ENCODE measurements around the gene KLHL17.

The KLHL17 gene

GRCh38 chr1:930633-931138, 29.7 kb upstream of the KLHL17 start:
- no peak overlapping the region for H3K4me3 ChIP-seq (ENCODE audit: extremely low read depth, insufficient read depth, low read length, poor library complexity, severe bottlenecking)
- peaks cover 10% of the 10 kb centered on the region for H3K36me3 ChIP-seq (ENCODE audit: control insufficient read depth, insufficient read depth, low read length)
- no peak overlapping the region for H3K27ac ChIP-seq (ENCODE audit: low read depth, low read length, severe bottlenecking)
- no peaks in the 10 kb centered on the region for H3K9me3 ChIP-seq (ENCODE audit: control insufficient read depth, low read length)
- 70 to 76% methylated on average over 12 to 17 of the region's 18 CpGs for WGBS, 2 experiments (ENCODE audit: insufficient coverage in 2 of 2)
- H3K4me1 ChIP-seq (ENCODE audit: control insufficient read depth, insufficient read depth, low read length, poor library complexity, severe bottlenecking), result peaks cover 17% of the 10 kb centered on the region

GRCh38 chr1:931380-932172, 28.8 kb upstream of the KLHL17 start:
- WGBS, 2 experiments (ENCODE audit: insufficient coverage in 2 of 2), result 63 to 69% methylated on average over 11 to 12 of the region's 15 CpGs
- Histone ChIP-seq H3K27ac (ENCODE audit: low read depth, low read length, severe bottlenecking) (no peak overlapping the region), H3K4me3 (ENCODE audit: extremely low read depth, insufficient read depth, low read length, poor library complexity, severe bottlenecking) (no peak overlapping the region), H3K4me1 (ENCODE audit: control insufficient read depth, insufficient read depth, low read length, poor library complexity, severe bottlenecking) (peaks cover 12% of the 10 kb centered on the region), H3K36me3 (ENCODE audit: control insufficient read depth, insufficient read depth, low read length) (peaks cover 10% of the 10 kb centered on the region), H3K9me3 (ENCODE audit: control insufficient read depth, low read length) (no peaks in the 10 kb centered on the region)

- Histone ChIP-seq H3K9me3 (ENCODE audit: control insufficient read depth, low read length) (no peaks in the 10 kb centered on the region), H3K4me3 (ENCODE audit: extremely low read depth, insufficient read depth, low read length, poor library complexity, severe bottlenecking) (no peak overlapping the region), H3K27ac (ENCODE audit: low read depth, low read length, severe bottlenecking) (no peak overlapping the region), H3K36me3 (ENCODE audit: control insufficient read depth, insufficient read depth, low read length) (peaks cover 10% of the 10 kb centered on the region), H3K4me1 (ENCODE audit: control insufficient read depth, insufficient read depth, low read length, poor library complexity, severe bottlenecking) (peaks cover 12% of the 10 kb centered on the region)
- WGBS, 2 experiments (ENCODE audit: insufficient coverage in 2 of 2), result 53 to 59% methylated on average over 16 of the region's 16 CpGs
Observed at GRCh38 chr1:932173-932510, 28.2 kb upstream of the KLHL17 start.

GRCh38 chr1:932776-933602, 27.4 kb upstream of the KLHL17 start:
- 74 to 76% methylated on average over 19 to 22 of the region's 25 CpGs for WGBS, 2 experiments (ENCODE audit: insufficient coverage in 2 of 2)

GRCh38 chr1:933603-933940, 26.8 kb upstream of the KLHL17 start:
- peaks cover 12% of the 10 kb centered on the region for H3K4me1 ChIP-seq (ENCODE audit: control insufficient read depth, insufficient read depth, low read length, poor library complexity, severe bottlenecking)
- H3K4me3 ChIP-seq (ENCODE audit: extremely low read depth, insufficient read depth, low read length, poor library complexity, severe bottlenecking), result no peak overlapping the region
- H3K9me3 ChIP-seq (ENCODE audit: control insufficient read depth, low read length), result no peaks in the 10 kb centered on the region
- peaks cover 10% of the 10 kb centered on the region for H3K36me3 ChIP-seq (ENCODE audit: control insufficient read depth, insufficient read depth, low read length)
- H3K27ac ChIP-seq (ENCODE audit: low read depth, low read length, severe bottlenecking), result no peak overlapping the region
- 7 to 8% methylated on average over 2 to 3 of the region's 10 CpGs for WGBS, 2 experiments (ENCODE audit: insufficient coverage in 2 of 2)

More at GRCh38 chr1:932776-933602, 27.4 kb upstream of the KLHL17 start:
- H3K27ac ChIP-seq (ENCODE audit: low read depth, low read length, severe bottlenecking), result no peak overlapping the region
- peaks cover 10% of the 10 kb centered on the region for H3K36me3 ChIP-seq (ENCODE audit: control insufficient read depth, insufficient read depth, low read length)
- peaks cover 12% of the 10 kb centered on the region for H3K4me1 ChIP-seq (ENCODE audit: control insufficient read depth, insufficient read depth, low read length, poor library complexity, severe bottlenecking)
- H3K4me3 ChIP-seq (ENCODE audit: extremely low read depth, insufficient read depth, low read length, poor library complexity, severe bottlenecking), result no peak overlapping the region
- no peaks in the 10 kb centered on the region for H3K9me3 ChIP-seq (ENCODE audit: control insufficient read depth, low read length)

GRCh38 chr1:934991-935750, 25.2 kb upstream of the KLHL17 start:
- no peak overlapping the region for H3K4me3 ChIP-seq (ENCODE audit: extremely low read depth, insufficient read depth, low read length, poor library complexity, severe bottlenecking)
- WGBS, 2 experiments (ENCODE audit: insufficient coverage in 2 of 2), result 18 to 21% methylated on average over 33 to 37 of the region's 37 CpGs
- no peak overlapping the region for H3K27ac ChIP-seq (ENCODE audit: low read depth, low read length, severe bottlenecking)
- H3K4me1 ChIP-seq (ENCODE audit: control insufficient read depth, insufficient read depth, low read length, poor library complexity, severe bottlenecking), result peaks cover 24% of the 10 kb centered on the region
- H3K9me3 ChIP-seq (ENCODE audit: control insufficient read depth, low read length), result no peaks in the 10 kb centered on the region
- peaks cover 7% of the 10 kb centered on the region for H3K36me3 ChIP-seq (ENCODE audit: control insufficient read depth, insufficient read depth, low read length)

- 8 to 10% methylated on average over 21 to 27 of the region's 30 CpGs for WGBS, 2 experiments (ENCODE audit: insufficient coverage in 2 of 2)
- peaks cover 27% of the 10 kb centered on the region for H3K4me1 ChIP-seq (ENCODE audit: control insufficient read depth, insufficient read depth, low read length, poor library complexity, severe bottlenecking)
Observed at GRCh38 chr1:935751-936231, 24.6 kb upstream of the KLHL17 start.

GRCh38 chr1:936348-937264, 23.8 kb upstream of the KLHL17 start:
- WGBS, 2 experiments (ENCODE audit: insufficient coverage in 2 of 2), result 74 to 80% methylated on average over 28 to 30 of the region's 45 CpGs
- H3K27ac ChIP-seq (ENCODE audit: low read depth, low read length, severe bottlenecking), result no peak overlapping the region
- no peak overlapping the region for H3K4me3 ChIP-seq (ENCODE audit: extremely low read depth, insufficient read depth, low read length, poor library complexity, severe bottlenecking)
- no peaks in the 10 kb centered on the region for H3K36me3 ChIP-seq (ENCODE audit: control insufficient read depth, insufficient read depth, low read length)
- no peaks in the 10 kb centered on the region for H3K9me3 ChIP-seq (ENCODE audit: control insufficient read depth, low read length)
- H3K4me1 ChIP-seq (ENCODE audit: control insufficient read depth, insufficient read depth, low read length, poor library complexity, severe bottlenecking), result peaks cover 30% of the 10 kb centered on the region

More at GRCh38 chr1:935751-936231, 24.6 kb upstream of the KLHL17 start:
- Histone ChIP-seq H3K36me3 (ENCODE audit: control insufficient read depth, insufficient read depth, low read length) (peaks cover under 1% of the 10 kb centered on the region), H3K9me3 (ENCODE audit: control insufficient read depth, low read length) (no peaks in the 10 kb centered on the region), H3K4me3 (ENCODE audit: extremely low read depth, insufficient read depth, low read length, poor library complexity, severe bottlenecking) (no peak overlapping the region), H3K27ac (ENCODE audit: low read depth, low read length, severe bottlenecking) (no peak overlapping the region)

GRCh38 chr1:937521-937920, 22.9 kb upstream of the KLHL17 start:
- no peak overlapping the region for H3K27ac ChIP-seq (ENCODE audit: low read depth, low read length, severe bottlenecking)
- H3K4me3 ChIP-seq (ENCODE audit: extremely low read depth, insufficient read depth, low read length, poor library complexity, severe bottlenecking), result no peak overlapping the region
- 81 to 87% methylated on average over 11 to 16 of the region's 16 CpGs for WGBS, 2 experiments (ENCODE audit: insufficient coverage in 2 of 2)

More at GRCh38 chr1:937521-937920, 22.9 kb upstream of the KLHL17 start:
- H3K9me3 ChIP-seq (ENCODE audit: control insufficient read depth, low read length), result no peaks in the 10 kb centered on the region
- peaks cover 30% of the 10 kb centered on the region for H3K4me1 ChIP-seq (ENCODE audit: control insufficient read depth, insufficient read depth, low read length, poor library complexity, severe bottlenecking)
- no peaks in the 10 kb centered on the region for H3K36me3 ChIP-seq (ENCODE audit: control insufficient read depth, insufficient read depth, low read length)

Measured in mesodermal cell (in vitro differentiated cells).